ENCODE results near the gene FHAD1. TPM values are rescaled to one million over a fixed set of nuclear protein-coding genes. Genes with fewer than 3 reads are reported as not detected.

FHAD1 gene
- total and polyA plus RNA-seq, 9 of the 15 experiments (the other 6 are each of a cell fraction or from before 2014, with no cell fraction given) = 0.32 to 2.1 (median 1.5) TPM; not detected in 1

DNA sequence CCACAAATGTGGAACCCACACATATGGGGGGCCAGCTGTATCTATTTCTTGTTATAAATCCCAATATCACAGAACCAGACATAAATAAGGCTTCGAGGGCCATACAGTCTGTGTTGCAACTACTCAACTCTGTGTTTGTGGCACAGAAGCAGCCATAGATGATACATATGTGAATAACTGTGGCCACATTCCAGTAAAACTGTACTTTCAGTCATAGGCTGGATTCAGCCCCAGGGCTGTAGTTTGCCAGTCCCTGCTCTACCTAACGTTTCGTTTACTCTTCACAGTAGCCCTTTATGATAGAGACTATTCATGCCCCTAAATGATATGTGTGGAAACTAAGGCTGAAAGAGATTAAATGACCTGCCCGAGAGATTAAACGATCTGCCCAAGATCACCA lies 48.7 kb downstream of the FHAD1 start:
- FAIRE-seq (no peak), DNase-seq (ENCODE audit: extremely low read depth in 1 of 4, low spot score in 3 of 4) (no peak), ATAC-seq (no peak)
- 4% methylated on average over 5 of the region's 5 CpGs for WGBS (ENCODE audit: insufficient coverage, low coverage, missing lambda C conversion rate)
- no peak overlapping the region for H3K9ac ChIP-seq (ENCODE audit: insufficient read depth in 1 of 2, low read depth in 2 of 2, low read length in 2 of 2)
- H3K36me3 ChIP-seq (ENCODE audit: control insufficient read depth, insufficient read depth, low read length) = no peaks in the 10 kb centered on the region
- no peaks in the 10 kb centered on the region for H3K9me1 ChIP-seq (ENCODE audit: control insufficient read depth, insufficient read depth, low read length)
- H2AFZ ChIP-seq (ENCODE audit: low read depth, low read length) = no peak overlapping the region
- H3K4me2 ChIP-seq (ENCODE audit: insufficient read depth, low read length) = no peak overlapping the region
- H3K4me1 ChIP-seq (replicated peaks in 1 of 2; ENCODE audit: control insufficient read depth in 2 of 2, insufficient read depth in 2 of 2, low read length in 2 of 2) = no peaks in the 10 kb centered on the region
- H3K4me3 ChIP-seq = no peak overlapping the region
- H3K79me2 ChIP-seq (ENCODE audit: control insufficient read depth, insufficient read depth, low read length) = no peaks in the 10 kb centered on the region
- no TSS peak for BruUV-seq (replicated peaks)
- H4K20me1 ChIP-seq (replicated peaks; ENCODE audit: control insufficient read depth, insufficient read depth, low read length) = no peaks in the 10 kb centered on the region
- intact Hi-C loops (cut with micrococcal nuclease) = no loop called here
- H3K27me3 ChIP-seq (ENCODE audit: control insufficient read depth in 2 of 2, insufficient read depth in 2 of 2, low read length in 2 of 2) = peaks cover 0 to 14% of the 10 kb centered on the region in 2 experiments; a peak in 4 of 5 replicates
- in situ Hi-C loops (cut with MboI) = no loop called here
- H3K9me3 ChIP-seq (replicated peaks; ENCODE audit: control insufficient read depth, insufficient read depth, low read depth, low read length) = no peaks in the 10 kb centered on the region
- no peak overlapping the region for H3K27ac ChIP-seq (ENCODE audit: extremely low read depth, low read depth, low read length)
- ChIA-PET CTCF (ENCODE audit: low intra/inter-chr PET ratio) (interaction anchor here (1.3 kb wide), 1 partner anchor 9 kb away, joined by 4 read pairs; no protein-coding TSS in a partner anchor), POLR2A (no interaction called here)
- TF ChIP-seq KDM4B (IDR thresholded peaks at IDR 0.05; ENCODE audit: borderline replicate concordance in 2 of 2, low read depth in 1 of 2) (no peak), ZNF354B (CRISPR knock-in tag; IDR thresholded peaks at IDR 0.05) (no peak), FOXP1 (CRISPR knock-in tag; IDR thresholded peaks at IDR 0.05) (no peak), CHD2 (IDR thresholded peaks at IDR 0.05; ENCODE audit: low read depth, low read length) (no peak), ZNF24 (IDR thresholded peaks at IDR 0.05) (no peak), HNRNPK (IDR thresholded peaks at IDR 0.05; ENCODE audit: low read depth, low read length, poor library complexity, severe bottlenecking) (no peak), ZNF175 (CRISPR knock-in tag; IDR thresholded peaks at IDR 0.05; ENCODE audit: low read depth) (no peak), SIN3A (IDR thresholded peaks at IDR 0.05; ENCODE audit: borderline replicate concordance in 2 of 2, control insufficient read depth in 1 of 2, low read depth in 2 of 2, low read length in 2 of 2) (no peak), TCFL5 (CRISPR knock-in tag; conservative IDR thresholded peaks at IDR 0.05) (no peak), NR4A1 (CRISPR knock-in tag; IDR thresholded peaks at IDR 0.05) (no peak), NR4A1 (tag; IDR thresholded peaks at IDR 0.05) (no peak), WHSC1 (IDR thresholded peaks at IDR 0.05; ENCODE audit: low read length) (no peak), ERF (CRISPR knock-in tag; IDR thresholded peaks at IDR 0.05) (no peak), TGIF2 (CRISPR knock-in tag; IDR thresholded peaks at IDR 0.05) (no peak), CBX5 (IDR thresholded peaks at IDR 0.05; ENCODE audit: borderline replicate concordance, low read depth) (no peak), THRAP3 (IDR thresholded peaks at IDR 0.05; ENCODE audit: borderline replicate concordance) (no peak), SIN3B (IDR thresholded peaks at IDR 0.05; ENCODE audit: low read depth) (no peak)
- TF ChIP-seq, protein P1, sequence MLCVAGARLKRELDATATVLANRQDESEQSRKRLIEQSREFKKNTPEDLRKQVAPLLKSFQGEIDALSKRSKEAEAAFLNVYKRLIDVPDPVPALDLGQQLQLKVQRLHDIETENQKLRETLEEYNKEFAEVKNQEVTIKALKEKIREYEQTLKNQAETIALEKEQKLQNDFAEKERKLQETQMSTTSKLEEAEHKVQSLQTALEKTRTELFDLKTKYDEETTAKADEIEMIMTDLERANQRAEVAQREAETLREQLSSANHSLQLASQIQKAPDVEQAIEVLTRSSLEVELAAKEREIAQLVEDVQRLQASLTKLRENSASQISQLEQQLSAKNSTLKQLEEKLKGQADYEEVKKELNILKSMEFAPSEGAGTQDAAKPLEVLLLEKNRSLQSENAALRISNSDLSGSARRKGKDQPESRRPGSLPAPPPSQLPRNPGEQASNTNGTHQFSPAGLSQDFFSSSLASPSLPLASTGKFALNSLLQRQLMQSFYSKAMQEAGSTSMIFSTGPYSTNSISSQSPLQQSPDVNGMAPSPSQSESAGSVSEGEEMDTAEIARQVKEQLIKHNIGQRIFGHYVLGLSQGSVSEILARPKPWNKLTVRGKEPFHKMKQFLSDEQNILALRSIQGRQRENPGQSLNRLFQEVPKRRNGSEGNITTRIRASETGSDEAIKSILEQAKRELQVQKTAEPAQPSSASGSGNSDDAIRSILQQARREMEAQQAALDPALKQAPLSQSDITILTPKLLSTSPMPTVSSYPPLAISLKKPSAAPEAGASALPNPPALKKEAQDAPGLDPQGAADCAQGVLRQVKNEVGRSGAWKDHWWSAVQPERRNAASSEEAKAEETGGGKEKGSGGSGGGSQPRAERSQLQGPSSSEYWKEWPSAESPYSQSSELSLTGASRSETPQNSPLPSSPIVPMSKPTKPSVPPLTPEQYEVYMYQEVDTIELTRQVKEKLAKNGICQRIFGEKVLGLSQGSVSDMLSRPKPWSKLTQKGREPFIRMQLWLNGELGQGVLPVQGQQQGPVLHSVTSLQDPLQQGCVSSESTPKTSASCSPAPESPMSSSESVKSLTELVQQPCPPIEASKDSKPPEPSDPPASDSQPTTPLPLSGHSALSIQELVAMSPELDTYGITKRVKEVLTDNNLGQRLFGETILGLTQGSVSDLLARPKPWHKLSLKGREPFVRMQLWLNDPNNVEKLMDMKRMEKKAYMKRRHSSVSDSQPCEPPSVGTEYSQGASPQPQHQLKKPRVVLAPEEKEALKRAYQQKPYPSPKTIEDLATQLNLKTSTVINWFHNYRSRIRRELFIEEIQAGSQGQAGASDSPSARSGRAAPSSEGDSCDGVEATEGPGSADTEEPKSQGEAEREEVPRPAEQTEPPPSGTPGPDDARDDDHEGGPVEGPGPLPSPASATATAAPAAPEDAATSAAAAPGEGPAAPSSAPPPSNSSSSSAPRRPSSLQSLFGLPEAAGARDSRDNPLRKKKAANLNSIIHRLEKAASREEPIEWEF (CRISPR knock-in tag; IDR thresholded peaks at IDR 0.05) = no peak

Data from K562 (cell line).